GM12873 (cell line): ENCODE data around the gene FBRS.

Source experiments
- CTCF ChIP-seq: IDR thresholded peaks from 2 replicates; pipeline ENCODE4 v1.5.1; 2012; ENCODE audit warnings: low read depth, mild to moderate bottlenecking, moderate library complexity, low read length, control low read depth; ENCODE audit not compliant: insufficient read depth; ENCODE audit errors: missing control alignments

The FBRS gene

GRCh38 chr16:30669026-30669902 is 11.0 kb downstream of the FBRS start:
- no peak for TF ChIP-seq CTCF

GRCh38 chr16:30669903-30670824 is 11.9 kb downstream of the FBRS start:
- no peak for TF ChIP-seq CTCF

- no peak for TF ChIP-seq CTCF
Measured at GRCh38 chr16:30675143-30675542, 16.9 kb downstream of the FBRS start.

GRCh38 chr16:30677931-30678585 is 19.8 kb downstream of the FBRS start:
- no peak for TF ChIP-seq CTCF

GRCh38 chr16:30678586-30678970 is 20.3 kb downstream of the FBRS start:
- no peak for TF ChIP-seq CTCF

- TF ChIP-seq CTCF, result no peak
Measured at GRCh38 chr16:30680326-30680725, 22.1 kb downstream of the FBRS start.
